C1 segment of cervical spinal cord (tissue), 14 donors: ENCODE results near the gene APLN.
A peak's percentile ranks its signal among the peaks of the same experiment; 100 is the strongest.

ENCODE experiments used
- DNase-seq, 14 donors: peaks; one replicate each; lab custom pipeline; 2025; lab: John Stamatoyannopoulos, UW

Gene APLN

GRCh38 chrX:129661369-129661768 lies 6.6 kb upstream of the APLN start:
- DNase-seq = no peak

GRCh38 chrX:129659861-129660260 lies 5.1 kb upstream of the APLN start:
- no peak for DNase-seq

DNA sequence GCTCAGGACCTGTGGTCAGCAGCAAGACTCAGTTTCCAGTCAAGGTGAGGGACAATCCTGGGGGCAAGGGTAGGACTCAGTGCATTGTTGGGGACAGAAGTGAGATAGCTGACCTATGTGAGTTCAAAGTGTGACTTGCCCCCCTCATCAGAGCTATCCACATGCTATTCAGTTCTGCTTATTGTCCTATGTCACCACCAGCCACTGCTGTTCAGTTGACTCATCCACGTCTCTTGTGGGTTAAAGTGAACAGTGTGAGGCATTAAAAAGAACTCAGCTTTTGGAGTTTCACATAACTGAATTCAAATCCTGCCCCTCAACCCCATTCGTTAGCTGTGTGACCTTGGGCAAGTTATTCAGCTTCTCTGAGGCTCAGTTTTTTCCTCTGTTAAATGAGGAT lies 4.4 kb upstream of the APLN start:
- DNase-seq = no peak

- DNase-seq = no peak
Observed at GRCh38 chrX:129658429-129658828, 3.7 kb upstream of the APLN start.

DNA sequence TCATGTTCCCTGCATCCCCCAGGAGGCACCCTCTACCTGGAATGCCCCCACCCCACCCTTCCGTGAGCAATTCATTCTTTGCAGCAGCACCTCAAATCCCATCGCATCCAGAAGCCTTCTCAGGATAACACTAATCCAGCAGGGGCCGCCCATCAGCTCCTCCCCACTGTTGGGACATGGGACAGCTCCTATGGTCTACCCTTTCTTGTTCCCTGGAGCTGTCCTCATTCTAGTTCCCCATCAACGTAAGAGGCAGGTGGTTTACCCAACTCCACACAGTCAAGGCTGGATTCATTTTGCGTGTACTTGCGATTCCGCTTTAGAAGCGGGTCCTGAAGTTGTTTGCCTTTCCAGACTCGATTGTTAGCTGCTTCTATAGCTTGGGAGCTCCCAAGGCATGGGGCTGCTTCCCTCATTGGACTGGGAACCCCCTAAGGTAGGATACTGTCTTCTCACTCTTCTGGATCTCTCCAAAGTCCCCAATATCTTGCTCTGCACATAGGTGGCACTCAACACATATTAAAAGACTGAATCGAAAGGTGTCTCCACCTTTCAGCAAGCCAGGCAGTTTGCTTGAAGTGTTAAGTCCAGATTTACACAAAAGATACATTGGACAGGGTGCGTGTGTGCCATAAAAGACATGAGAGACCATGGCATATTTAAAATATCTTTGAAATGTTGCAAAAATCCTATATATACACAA lies 942 bp upstream of the APLN start:
- DNase-seq = peak in 1 of 14 donors; percentile 13

- DNase-seq = peak in 6 of 14 donors; percentile 6 to 49 (median 36)
Observed at GRCh38 chrX:129653971-129654651, 645 bp downstream of the APLN start.

- DNase-seq = peak in 8 of 14 donors; percentile 18 to 59 (median 48)
Observed at GRCh38 chrX:129653181-129653970, 1.4 kb downstream of the APLN start.

DNA sequence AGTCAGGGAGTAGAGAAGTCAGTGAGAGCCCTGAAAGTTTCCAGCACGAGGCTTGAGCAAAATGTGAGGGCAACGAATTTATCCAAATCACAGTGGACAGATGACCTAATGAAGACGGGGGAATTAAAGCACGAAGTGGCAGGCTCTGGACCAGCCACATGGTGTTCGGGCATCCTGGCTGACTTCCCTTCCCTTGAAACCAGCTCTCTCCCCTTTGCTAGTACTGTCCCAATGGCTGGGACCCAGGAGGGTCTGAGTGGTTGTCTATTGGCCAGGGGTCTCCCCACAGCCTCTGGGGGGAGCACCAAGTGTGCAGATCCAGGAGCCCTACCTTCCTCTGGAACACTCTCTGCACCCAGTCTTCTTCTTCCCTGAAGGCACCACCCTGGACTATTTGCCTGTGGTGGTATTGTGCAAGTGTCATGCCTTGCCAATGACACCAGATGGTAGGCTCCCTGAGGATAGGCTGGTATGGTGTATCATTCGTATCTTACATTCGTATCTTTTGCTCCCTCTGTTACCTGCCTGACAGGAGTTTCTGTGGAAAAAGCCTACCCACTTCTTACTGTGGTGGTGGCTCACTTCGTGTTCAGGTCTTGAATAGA lies 2.1 kb downstream of the APLN start:
- peak in 1 of 14 donors; percentile 59 for DNase-seq

DNA sequence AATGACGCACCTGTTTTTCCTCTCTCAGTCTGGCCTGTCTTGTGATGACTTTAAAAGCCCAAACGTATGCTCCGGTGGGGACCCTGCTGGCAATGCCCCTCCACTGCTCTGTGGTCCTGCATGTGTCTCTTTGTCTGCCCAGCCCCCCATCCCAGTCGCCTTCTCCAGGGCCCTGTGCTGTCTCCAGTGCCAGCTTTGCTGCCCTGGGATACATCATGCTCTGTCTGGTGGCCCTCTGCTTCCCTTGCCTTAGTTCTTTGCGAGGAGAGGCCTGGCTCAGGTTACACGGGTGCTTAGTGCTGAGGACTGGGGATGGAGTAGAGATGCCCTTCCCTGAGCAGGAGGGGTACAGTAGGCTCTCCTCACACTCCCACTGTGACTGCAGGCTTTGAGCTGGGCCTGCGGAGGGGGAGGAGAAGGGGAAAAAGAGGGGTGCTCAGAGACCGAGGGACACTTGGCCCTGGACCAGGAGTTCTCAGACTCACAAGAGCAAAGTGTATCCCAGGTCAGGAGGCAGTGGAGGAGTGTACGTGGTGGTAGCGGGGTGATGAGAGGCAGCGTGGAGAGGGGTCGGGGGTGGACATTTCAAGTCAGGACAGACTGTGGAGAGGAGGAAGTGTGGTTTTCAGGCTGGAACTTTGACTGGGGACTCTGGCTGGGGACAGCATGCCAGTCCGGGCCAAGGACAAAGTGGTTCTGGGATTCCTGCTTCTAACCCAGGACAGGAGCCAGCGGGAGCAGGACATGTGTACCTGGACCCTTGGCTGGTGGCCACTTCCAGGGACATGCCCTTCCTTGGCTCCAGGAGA lies 2.8 kb downstream of the APLN start:
- no peak for DNase-seq

DNA sequence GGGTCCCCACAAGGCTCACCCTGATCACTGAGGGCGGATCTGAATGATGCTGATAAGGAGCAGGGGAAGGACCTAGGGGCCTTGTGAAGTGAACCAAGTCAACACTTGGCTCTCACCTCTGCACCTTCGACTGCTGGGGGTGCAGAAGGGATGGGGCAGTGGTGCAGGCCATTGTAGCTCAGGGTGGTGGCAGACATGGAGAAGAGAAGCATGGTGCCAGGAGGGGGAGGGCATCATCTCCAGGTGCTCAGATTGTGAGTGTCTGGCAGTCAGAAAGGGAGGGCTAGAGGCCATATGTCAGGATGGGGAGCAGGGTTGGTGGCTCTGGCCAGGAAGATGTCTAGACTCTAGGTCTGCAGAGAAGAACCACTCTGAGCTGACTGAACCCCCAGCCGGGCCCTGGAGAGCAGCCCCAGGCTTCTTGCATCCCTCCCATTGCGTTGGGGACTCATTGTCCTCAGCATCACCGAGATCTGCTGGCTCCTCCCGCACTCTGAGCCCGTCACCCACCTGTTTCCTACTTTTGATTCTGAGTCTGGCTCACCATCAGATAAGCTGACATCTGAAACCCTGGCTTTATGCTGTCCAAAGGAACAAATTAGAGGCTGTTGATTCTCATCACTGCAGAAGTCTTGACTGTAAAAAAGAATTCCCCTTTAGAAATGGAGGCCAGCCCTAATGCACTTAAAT lies 3.8 kb downstream of the APLN start:
- no peak for DNase-seq

GRCh38 chrX:129650183-129650689 lies 4.5 kb downstream of the APLN start:
- DNase-seq = no peak

DNA sequence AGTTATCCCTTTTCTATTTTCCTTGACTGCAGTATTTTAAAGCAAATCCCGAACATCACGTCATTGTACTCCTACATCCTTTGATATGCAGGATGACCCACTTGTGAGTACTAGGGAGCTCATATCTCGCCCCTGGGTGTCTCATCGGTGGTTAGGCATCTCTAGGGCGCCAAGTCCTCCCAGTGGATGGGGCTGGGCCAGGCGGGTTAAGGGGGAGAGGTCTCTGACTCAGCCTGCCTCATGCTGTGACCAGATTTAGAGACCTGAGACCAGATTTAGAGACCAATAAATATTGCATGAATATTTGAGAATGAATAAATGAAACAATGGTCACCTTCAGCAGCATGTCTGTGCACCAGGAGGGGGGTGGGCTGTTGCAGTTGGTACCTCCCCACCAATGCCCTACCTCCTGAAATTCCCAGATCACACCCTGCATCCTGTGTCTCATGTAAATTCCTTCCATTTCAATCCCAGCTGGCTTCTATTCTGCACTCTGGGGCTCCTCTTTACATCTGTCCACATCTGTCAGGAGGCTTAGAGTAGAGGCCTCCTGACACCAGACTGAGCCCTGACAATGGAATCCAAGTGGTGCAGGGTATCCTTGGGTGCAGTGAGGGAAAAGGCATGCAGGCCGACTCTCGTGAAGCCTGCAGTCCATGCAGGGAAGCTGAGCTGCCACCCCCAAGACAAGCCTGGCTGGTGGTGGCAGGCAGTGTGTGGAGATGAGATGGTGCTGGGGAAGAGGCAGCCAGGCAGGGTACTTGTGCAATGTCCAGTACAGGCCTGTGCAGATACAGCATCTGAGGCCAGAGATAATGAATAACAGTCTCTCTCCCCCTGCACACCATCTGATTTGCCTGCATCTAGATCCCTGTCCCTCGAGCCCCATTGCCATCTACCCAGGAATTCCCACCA lies 5.2 kb downstream of the APLN start:
- no peak for DNase-seq

GRCh38 chrX:129648514-129649267 lies 6.1 kb downstream of the APLN start:
- DNase-seq = no peak

DNA sequence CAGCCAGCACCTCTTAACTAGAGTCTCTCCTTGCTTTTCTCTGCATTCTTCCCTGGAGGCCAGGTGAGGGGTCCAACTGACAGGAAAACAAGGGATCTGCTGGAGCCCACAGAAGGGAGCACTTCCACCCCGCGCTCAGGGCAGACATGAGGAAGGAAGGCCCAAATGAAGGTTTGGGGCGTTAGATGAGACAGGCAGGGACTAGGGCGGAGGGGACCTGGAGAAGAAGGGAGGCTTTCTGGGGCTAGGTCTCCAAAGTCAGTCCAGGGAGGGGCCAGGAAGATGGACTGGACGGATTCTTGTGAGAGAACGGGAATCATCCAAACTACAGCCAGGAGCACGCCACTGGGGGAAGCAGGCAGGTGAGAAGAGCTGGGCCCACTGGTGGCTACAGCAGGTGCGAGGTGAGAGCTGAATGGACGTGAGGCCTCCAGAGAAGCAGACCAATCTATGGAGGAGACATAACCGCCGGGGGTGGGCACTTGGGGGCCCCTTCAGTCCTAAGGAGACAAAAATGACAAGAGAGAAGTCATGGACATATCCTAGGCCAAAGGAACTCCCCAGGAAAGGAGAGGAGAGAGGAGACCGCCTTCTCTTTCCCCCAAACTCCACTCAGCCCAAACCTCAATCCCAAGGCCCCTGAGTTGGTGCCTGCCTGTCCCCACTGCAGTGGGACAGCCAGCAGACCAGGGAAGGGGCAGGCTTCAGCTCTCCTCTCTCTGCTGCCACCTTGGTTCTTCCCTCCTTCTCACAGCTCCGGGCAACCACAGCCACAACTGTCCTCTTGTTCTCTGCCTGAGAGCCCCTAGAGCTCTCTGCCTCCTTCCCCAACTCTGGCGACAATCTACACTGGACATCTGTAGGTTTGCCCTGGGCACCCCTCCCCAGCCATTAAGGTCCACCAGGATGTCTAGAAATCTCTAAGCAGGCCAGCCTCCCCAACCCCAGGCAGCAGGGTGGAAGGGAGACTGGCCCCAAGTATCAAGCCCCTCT lies 7.0 kb downstream of the APLN start:
- no peak for DNase-seq

DNA sequence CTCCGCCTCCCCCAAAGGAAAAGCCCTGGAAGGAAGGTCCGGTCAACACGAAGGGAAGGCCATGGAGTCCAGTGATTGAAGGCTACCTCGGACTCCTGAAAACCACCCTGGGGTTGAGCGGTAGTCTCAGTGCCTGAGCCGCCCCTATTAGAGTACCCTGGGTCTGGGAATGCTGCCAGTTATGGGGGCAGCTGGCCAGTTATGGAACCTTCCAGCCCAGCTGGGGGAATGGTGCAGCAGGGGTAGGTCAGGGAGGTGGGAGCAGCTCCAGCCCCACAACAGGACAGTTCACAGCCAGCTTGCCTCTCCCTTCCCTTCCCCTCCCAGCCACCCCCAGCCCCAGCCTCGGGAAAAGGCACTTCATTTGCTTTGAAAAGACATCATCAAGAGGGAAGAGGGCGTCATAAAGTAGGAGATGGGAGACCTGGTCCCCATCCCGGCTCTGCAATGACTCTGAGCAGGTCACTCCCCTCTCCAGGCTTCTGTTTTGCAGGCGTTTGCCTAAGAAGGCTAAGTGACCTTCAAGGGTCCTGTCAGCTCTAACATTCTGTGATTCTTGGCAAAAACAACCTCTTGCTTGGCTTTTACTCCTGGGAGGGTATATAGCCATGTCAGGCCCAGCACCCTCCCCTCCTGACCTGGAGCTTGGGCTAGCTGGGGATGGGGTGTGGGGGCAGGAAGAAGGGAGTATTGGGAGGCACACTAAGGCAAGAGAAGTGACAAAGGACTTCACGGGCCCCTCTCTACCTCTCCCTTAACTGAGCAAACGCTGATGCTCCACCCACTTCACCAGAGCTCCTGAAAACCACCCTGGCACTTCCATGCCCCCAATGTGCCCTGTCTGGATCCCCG lies 8.0 kb downstream of the APLN start:
- DNase-seq = peak in 1 of 14 donors; percentile 17

DNA sequence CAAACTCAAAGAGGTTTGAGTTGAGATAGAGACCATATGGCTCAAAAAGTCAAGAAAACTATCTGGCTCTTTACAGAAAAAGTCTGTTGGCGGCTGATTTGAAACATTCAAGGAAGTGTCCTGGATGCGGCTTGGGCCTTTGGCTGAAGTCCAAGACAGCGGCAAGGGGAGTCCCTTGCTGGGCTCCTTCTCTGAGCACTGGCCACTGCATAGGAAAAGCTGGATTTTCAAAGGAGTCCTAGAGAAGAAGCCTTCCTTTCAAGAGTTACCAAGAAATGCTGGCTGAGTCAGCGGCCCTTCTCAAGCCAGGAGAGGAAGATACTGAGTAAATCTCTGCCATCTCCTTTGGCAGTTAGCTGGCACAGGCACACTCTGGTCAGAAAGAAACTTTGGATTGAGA lies 12.1 kb downstream of the APLN start:
- DNase-seq = peak in 2 of 14 donors; percentile 12 to 44
